ENCODE results near the gene PABPN1L. TPM values are rescaled to one million over a fixed set of nuclear protein-coding genes. Genes with fewer than 3 reads are reported as not detected.

PABPN1L gene
- total and polyA plus RNA-seq, 9 of the 15 experiments (the other 6 are each of a cell fraction or from before 2014, with no cell fraction given), result 0.11 to 0.32 TPM; not detected in 7

- TF ChIP-seq RBM22 (IDR thresholded peaks at IDR 0.05; ENCODE audit: low read depth, low read length, poor library complexity, severe bottlenecking), result peak; percentile 98
- TF ChIP-seq SRF (CRISPR knock-in tag; IDR thresholded peaks at IDR 0.05), result 0 out of 4 replicates have a peak, but pooled peaks of 1 of the 2 experiments have one; percentile 28
Measured at GRCh38 chr16:88871730-88872416, 5.4 kb upstream of the PABPN1L start (continued).

GRCh38 chr16:88871349-88871702, 4.9 kb upstream of the PABPN1L start:
- Histone ChIP-seq H3K4me2 (ENCODE audit: insufficient read depth, low read length) (peak overlapping the region; percentile 64), H3K79me2 (ENCODE audit: control insufficient read depth, insufficient read depth, low read length) (no peaks in the 10 kb centered on the region), H3K27me3 (ENCODE audit: control insufficient read depth in 2 of 2, insufficient read depth in 2 of 2, low read length in 2 of 2) (no peaks in the 10 kb centered on the region), H3K9ac (ENCODE audit: insufficient read depth in 1 of 2, low read depth in 2 of 2, low read length in 2 of 2) (peak overlapping the region; percentile 45 to 57; a peak in 3 of 4 replicates), H3K4me3 (no peak overlapping the region), H3K36me3 (ENCODE audit: control insufficient read depth, insufficient read depth, low read length) (peaks cover 24% of the 10 kb centered on the region; the same call in 1 of the 3 replicates), H3K9me1 (ENCODE audit: control insufficient read depth, insufficient read depth, low read length) (peaks cover 9% of the 10 kb centered on the region), H4K20me1 (replicated peaks; ENCODE audit: control insufficient read depth, insufficient read depth, low read length) (peaks cover 12% of the 10 kb centered on the region; the same call in 1 of the 2 replicates), H3K9me3 (replicated peaks; ENCODE audit: control insufficient read depth, insufficient read depth, low read depth, low read length) (no peaks in the 10 kb centered on the region), H3K27ac (ENCODE audit: extremely low read depth, low read depth, low read length) (peak overlapping the region; percentile 39; the same call in 2 of the 3 replicates), H3K4me1 (replicated peaks in 1 of 2; ENCODE audit: control insufficient read depth in 2 of 2, insufficient read depth in 2 of 2, low read length in 2 of 2) (peaks cover 14 to 67% of the 10 kb centered on the region in 2 experiments; a peak in 4 of 5 replicates), H2AFZ (ENCODE audit: low read depth, low read length) (peak overlapping the region; percentile 82)
- ChIA-PET POLR2A (interaction anchor here (0.6 to 1.7 kb wide), 3 partner anchors 13 to 58 kb away, joined by 3 to 10 read pairs (median 4); no protein-coding TSS in a partner anchor), CTCF (ENCODE audit: low intra/inter-chr PET ratio) (no interaction called here)
- in situ Hi-C loops (cut with MboI), result no loop called here
- intact Hi-C loops (cut with micrococcal nuclease), result no loop called here
- FAIRE-seq, result peak; percentile 69
- 17% methylated on average over 8 of the region's 8 CpGs for WGBS (ENCODE audit: insufficient coverage, low coverage, missing lambda C conversion rate)
- BruUV-seq (replicated peaks), result no TSS peak
- ATAC-seq, result peak; percentile 57
- peak; percentile 50 to 67 (median 54) for DNase-seq (ENCODE audit: extremely low read depth in 1 of 4, low spot score in 3 of 4)
- TF ChIP-seq ZNF232 (CRISPR knock-in tag; IDR thresholded peaks at IDR 0.05), result no peak
- TF ChIP-seq KHSRP (IDR thresholded peaks at IDR 0.05), result no peak
- TF ChIP-seq MAFG (tag; conservative IDR thresholded peaks at IDR 0.05), result no peak
- TF ChIP-seq ZNF280B (CRISPR knock-in tag; IDR thresholded peaks at IDR 0.05), result no peak
- no peak for TF ChIP-seq SUPT5H (IDR thresholded peaks at IDR 0.05)
- peak; percentile 35 for TF ChIP-seq POLR2G (IDR thresholded peaks at IDR 0.05; ENCODE audit: low read depth, low read length)
- TF ChIP-seq ID3 (CRISPR knock-in tag; IDR thresholded peaks at IDR 0.05), result no peak
- peak; percentile 77; the same call in 1 of the 2 replicates for TF ChIP-seq ID3 (tag; IDR thresholded peaks at IDR 0.05)
- peak; percentile 86 for TF ChIP-seq BHLHE40 (IDR thresholded peaks at IDR 0.05; ENCODE audit: low read length)
- TF ChIP-seq KDM4B (IDR thresholded peaks at IDR 0.05; ENCODE audit: borderline replicate concordance in 2 of 2, low read depth in 1 of 2), result 0 out of 4 replicates have a peak, but pooled peaks of 1 of the 2 experiments have one; percentile 23
- TF ChIP-seq CXXC5 (CRISPR knock-in tag; IDR thresholded peaks at IDR 0.05), result peak; percentile 52
- TF ChIP-seq ZNF592 (IDR thresholded peaks at IDR 0.05), result 0 out of 2 replicates have a peak, but pooled peaks have one; percentile 55

All from K562 (cell line).